ENCODE measurements around the gene FAM241A.
"Not testable (repeated sequence)": the region's sequence is repeated elsewhere in the genome, so short reads cannot be mapped to it uniquely, and the experiment has no call there.

FAM241A gene

GRCh38 chr4:112173593-112174558 is 28.6 kb downstream of the FAM241A start:
- DNase-seq: no peak

- no peak for DNase-seq
These were observed 30.6 kb downstream of the FAM241A start for GRCh38 chr4:112175840-112176239.

GRCh38 chr4:112176596-112176995 is 31.3 kb downstream of the FAM241A start:
- no peak for DNase-seq

- not testable (repeated sequence) for DNase-seq
These were observed 33.5 kb downstream of the FAM241A start for GRCh38 chr4:112178741-112179140.

GRCh38 chr4:112181358-112182000 is 36.2 kb downstream of the FAM241A start:
- no peak for DNase-seq

GRCh38 chr4:112182604-112183003 is 37.4 kb downstream of the FAM241A start:
- no peak for DNase-seq

- DNase-seq: no peak
These were observed 38.0 kb downstream of the FAM241A start for GRCh38 chr4:112183252-112183651.

GRCh38 chr4:112184438-112184837 is 39.2 kb downstream of the FAM241A start:
- no peak for DNase-seq

- DNase-seq: no peak
These were observed 40.1 kb downstream of the FAM241A start for GRCh38 chr4:112185334-112185733.

- no peak for DNase-seq
These were observed 40.8 kb downstream of the FAM241A start for GRCh38 chr4:112185740-112186670.

GRCh38 chr4:112189754-112190153 is 44.5 kb downstream of the FAM241A start:
- DNase-seq: no peak

- DNase-seq: no peak
These were observed 45.4 kb downstream of the FAM241A start for GRCh38 chr4:112190684-112191083.

GRCh38 chr4:112196461-112196860 is 51.2 kb downstream of the FAM241A start:
- no peak for DNase-seq

GRCh38 chr4:112199041-112199440 is 53.8 kb downstream of the FAM241A start:
- no peak for DNase-seq

GRCh38 chr4:112201915-112202505 is 56.8 kb downstream of the FAM241A start:
- no peak for DNase-seq

GRCh38 chr4:112203593-112203992 is 58.3 kb downstream of the FAM241A start:
- no peak for DNase-seq

- DNase-seq: no peak
These were observed 61.2 kb downstream of the FAM241A start for GRCh38 chr4:112206431-112206830.

- not testable (repeated sequence) for DNase-seq
These were observed 63.2 kb downstream of the FAM241A start for GRCh38 chr4:112208137-112209095.

- DNase-seq: no peak
These were observed 65.5 kb downstream of the FAM241A start for GRCh38 chr4:112210777-112211176.

GRCh38 chr4:112213091-112213490 is 67.8 kb downstream of the FAM241A start:
- no peak for DNase-seq

- DNase-seq: peak; percentile 35
These were observed 68.6 kb downstream of the FAM241A start for GRCh38 chr4:112213856-112214255.

Measured in fibroblast of skin of scalp (primary cell).